ENCODE results near the gene ZMIZ2.

The ZMIZ2 gene

GRCh38 chr7:44769376-44769775 is 20.7 kb downstream of the ZMIZ2 start:
- TF ChIP-seq CTCF (IDR thresholded peaks at IDR 0.05): no peak

- no peak for TF ChIP-seq CTCF (IDR thresholded peaks at IDR 0.05)
Observed at GRCh38 chr7:44769776-44770294, 21.2 kb downstream of the ZMIZ2 start.

GRCh38 chr7:44771358-44771757 is 22.7 kb downstream of the ZMIZ2 start:
- TF ChIP-seq CTCF (IDR thresholded peaks at IDR 0.05): no peak

GRCh38 chr7:44772440-44772839 is 23.8 kb downstream of the ZMIZ2 start:
- no peak for TF ChIP-seq CTCF (IDR thresholded peaks at IDR 0.05)

- TF ChIP-seq CTCF (IDR thresholded peaks at IDR 0.05): no peak
Observed at GRCh38 chr7:44772867-44773266, 24.2 kb downstream of the ZMIZ2 start.

- no peak for TF ChIP-seq CTCF (IDR thresholded peaks at IDR 0.05)
Observed at GRCh38 chr7:44775383-44776107, 26.9 kb downstream of the ZMIZ2 start.

- no peak for TF ChIP-seq CTCF (IDR thresholded peaks at IDR 0.05)
Observed at GRCh38 chr7:44776211-44776610, 27.6 kb downstream of the ZMIZ2 start.
